ENCODE measurements around the gene IL1RN.

The IL1RN gene

DNA sequence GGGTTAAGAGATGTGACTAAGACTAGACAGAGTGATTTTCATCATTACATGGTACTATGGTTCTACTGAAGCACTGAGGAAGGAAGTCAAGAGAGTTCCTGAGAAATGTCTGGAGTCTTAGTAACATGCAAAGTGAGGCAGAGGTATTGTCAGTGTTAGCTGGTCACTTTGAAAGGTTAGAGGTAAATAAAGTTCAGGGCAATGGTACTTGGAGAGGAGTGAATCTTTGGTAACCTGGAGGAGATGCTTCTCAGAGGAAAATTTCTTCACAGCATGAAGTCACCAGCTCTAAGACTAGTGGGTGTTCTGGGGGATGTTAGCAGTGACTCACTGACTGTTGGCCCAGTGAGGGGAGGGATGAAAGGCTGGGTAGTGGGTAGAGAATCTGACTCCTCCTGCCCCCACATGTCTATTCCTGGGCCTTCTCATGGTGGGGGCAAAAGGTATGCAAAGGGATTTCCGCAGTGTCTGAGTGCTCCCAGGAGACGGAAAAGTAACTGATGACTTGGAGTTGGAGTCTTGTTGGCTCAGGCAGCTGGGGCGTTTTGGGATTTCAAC is 23.3 kb upstream of the IL1RN start:
- no peak for DNase-seq

DNA sequence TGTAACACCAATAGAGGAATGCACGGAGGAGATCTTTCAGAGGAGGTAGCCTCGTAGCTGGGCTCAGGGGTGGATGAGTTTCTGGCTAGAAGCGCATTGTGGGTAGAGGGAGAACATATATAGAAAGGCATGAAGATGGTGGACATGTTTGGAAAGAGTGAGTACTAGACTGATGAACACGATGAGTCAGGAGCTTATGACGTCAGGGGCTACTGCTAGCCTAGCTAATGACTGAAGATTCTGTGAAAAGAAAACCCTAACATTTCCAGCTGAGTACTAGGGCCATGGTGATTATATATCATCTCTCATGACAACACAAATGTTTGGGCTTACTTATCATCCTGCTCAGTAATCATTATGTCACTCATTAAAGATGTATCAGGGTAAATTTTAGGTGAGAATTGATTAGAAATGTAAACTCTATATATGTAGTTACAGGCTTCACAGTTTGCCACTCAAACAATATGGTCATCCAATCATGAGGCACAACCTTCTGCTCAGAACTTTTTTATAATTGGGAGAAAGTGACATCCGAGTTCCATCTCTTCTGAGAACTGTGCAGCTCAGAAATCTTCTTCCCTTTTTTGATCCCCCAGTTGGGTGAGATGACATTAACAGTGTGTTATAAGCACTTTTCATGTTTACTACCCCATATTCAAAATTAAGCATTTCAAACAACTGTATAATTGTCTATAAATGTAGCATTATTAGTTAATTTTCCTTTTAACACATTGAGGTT is 22.2 kb upstream of the IL1RN start:
- DNase-seq: no peak

DNA sequence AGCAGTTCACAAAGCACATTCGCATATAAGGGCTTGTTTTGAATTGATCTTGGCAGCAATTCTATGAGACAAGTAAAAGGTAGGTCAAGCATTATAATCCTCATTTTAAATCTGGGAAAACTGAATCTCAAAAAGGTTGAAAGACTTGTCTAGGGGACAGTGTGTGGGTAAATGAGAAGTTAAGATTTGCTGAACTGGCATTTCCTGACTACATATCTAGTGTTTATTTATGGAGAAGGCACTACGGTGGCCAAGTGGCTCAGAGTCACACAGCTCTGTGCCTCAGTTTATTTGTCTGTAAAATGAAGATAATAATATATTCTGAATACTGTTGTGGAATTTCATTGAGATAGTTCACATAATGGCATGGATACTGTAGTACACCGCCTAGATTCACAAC is 16.3 kb upstream of the IL1RN start:
- no peak for DNase-seq

DNA sequence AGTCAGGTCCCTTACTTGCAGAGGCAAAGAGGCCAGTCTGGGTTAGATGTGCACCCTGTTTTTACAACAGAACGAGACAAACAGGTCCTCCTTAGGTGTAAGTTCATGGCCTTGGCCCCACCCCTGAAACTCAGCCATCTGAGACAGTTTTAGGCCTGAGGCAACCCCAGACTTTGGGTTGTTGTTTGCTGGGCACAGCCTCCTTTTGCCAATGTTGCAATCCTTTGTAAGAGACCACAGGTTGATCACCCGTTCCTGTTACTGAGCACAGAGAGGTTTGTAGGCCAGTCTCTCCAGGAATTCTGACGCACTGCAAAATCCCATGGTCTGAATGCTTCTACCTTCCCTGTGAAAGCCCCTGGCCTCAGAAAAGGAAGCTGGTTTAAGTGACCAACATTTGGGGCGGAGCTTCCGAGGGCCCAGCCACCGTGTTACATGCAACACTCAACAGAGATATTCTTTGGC is 15.5 kb upstream of the IL1RN start:
- DNase-seq: no peak

DNA sequence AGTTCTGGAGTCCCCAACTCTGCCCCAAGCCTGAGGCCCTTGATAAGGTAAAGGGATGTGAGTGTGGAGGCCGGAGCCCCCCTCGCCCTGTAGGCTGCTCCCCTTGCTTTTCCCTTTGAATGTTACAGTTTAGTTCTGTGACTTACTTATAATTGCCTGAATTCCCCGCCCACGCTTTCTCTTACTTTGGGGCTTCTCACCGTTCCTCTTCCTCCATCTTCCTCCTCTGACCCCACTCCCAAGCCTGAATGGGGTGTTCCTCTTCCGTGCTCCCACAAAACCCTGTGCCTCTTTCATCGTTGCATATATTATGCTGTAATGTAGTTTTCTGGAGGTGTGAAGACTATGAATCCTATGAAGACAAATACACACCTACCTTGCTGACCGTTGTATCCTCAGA is 15.0 kb upstream of the IL1RN start:
- DNase-seq: no peak

DNA sequence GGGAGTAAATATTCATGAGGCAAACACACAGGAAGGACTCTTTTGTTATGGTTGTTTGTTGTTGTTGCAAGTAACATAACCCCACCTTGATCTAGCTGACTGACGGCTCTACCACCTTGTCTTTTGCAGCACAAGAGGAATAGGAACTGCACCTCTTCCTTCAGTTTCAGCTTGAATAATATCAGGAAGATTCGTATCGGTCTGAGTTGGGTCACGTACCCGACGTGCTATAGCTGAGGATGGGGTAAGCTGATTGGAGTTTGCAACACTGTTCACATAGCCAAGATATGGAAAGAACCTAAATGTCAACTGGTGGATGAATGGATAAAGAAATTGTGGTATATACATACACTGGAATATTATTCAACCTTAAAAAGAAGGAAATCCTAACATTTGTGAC is 14.5 kb upstream of the IL1RN start:
- DNase-seq: no peak

DNA sequence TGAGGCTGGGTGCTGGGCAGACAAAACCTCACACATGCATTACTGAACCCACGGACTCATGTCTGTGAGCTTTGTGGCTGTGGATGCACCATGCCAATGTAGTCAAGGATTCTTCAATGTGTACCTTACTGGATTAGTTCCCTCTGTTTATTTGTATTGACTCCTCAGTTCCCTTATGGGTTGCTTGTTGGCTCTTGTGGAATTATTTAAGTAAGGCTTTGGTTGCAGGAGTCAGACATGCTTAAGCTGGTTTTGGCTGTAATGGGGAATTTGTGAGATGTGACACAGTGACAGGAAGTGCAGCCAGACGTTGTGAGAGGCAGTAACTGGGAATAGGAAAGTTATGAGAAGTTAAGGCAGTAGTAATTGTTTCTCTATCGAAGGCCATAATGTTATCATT is 13.6 kb upstream of the IL1RN start:
- DNase-seq: no peak

DNA sequence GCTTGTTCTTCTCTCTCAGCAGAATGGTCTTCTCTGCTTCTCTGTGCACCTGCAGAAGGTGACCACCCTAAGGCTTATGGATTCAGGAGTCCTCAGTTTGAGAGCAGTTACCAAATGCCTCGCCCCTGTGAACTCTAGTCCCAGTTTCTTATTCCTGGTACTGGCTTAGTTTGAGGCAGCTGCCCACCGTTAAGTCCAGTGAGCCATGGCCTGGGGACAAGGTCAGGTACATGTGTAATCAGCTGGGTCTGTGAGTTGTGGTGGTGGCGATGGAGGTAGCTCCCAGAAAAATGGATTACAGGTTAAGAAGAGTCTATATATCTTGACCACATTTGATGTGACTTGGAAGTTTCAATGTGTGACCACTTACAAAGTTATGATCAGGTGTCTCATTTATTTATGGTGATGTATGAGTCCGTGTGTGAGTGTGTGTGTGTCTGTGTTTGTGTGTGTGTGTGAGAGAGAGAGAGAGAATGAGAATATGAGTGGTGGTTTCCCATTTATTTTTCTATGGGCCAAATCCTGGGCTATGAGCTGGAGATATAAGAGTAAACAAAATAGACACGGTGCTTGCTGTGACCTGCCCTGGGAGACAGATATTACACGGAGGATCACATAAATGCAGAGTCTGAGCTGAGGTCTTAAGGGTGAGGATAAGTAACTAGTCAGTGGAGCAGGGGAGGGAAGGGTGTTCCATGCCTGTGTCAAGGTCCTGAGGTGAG is 13.0 kb upstream of the IL1RN start:
- DNase-seq: no peak

DNA sequence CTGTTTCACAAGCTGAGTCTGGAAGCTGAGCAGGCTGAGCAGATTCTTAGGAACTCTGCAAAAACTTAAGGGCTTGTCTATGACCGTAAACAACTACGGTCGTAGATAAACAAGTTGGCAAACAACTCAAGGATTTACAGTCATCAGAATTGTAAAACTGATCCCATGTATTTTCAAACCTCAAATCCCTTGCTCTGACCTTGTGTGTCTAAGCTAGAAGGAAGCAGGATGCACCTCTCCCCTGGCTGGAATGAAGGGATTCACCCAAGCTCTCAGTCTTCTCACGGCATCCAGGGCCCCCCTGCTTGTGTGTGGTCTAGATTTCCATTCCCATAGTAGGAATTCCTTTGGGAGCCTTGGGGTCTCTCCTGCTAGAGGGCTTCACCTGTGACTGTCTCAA is 12.4 kb upstream of the IL1RN start:
- DNase-seq: no peak

DNA sequence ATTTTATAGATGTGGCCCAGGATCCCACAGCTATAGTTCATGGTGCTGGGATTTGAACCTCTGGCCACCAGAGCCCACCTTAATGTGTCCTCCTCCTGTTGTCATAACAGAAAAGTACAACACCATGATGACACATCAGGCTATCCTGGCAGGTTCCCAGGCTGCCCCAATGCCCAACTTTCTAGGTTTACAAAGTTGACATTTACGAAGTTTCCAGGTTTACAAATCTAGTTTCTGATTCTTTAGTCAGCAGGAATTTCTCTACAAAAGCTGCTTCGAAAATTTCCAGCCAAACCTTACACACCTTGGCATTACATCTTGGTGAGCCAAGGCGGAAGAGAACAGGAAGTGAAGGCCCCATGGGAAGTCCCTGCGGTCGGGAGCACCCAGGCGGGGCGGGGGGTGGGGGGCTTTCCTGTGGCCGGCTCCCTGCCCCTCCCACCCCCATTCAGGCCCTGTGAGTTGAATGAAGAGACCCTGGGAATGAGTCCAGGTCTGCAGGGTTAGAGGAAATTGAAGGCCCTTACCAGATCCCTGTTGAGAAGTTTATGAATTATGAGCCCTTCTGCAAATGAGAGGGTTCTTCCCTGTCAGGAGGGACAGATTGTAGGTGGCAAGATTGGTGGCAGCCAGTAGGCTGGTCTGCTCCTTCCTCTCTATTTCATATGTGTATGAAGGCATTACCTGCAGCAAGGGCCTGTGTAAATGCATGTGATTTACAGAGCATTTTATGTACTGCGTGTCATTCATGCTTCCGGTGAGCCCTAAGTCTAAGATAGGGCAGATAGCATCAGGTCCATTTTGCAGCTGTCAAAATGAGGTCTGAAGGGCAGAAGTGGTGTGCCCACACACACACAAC is 11.1 kb upstream of the IL1RN start:
- no peak for DNase-seq

DNA sequence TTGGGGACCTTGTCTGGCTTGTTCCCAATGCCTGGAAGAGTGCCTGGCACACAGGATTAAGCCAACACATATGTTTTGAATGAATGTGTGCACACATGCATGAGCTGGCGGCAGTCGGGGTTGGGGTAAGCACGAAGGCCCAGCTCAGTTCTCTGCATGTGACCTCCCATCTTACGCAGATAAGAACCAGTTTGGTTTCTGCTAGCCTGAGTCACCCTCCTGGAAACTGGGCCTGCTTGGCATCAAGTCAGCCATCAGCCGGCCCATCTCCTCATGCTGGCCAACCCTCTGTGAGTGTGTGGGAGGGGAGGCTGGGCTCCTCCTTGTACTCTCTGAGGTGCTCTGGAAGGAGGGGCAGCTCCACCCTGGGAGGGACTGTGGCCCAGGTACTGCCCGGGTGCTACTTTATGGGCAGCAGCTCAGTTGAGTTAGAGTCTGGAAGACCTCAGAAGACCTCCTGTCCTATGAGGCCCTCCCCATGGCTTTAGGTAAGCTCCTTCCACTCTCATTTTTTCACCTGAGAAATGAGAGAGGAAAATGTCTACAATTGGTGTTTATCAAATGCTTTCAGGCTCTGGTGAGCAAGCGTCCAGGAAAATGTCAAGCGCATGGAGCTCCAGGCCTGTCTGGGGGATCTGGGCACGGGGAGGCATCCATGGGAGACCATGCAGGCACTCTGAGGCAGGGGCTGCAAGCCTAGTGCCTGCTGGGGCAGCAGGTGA is 9.7 kb upstream of the IL1RN start:
- no peak for DNase-seq

DNA sequence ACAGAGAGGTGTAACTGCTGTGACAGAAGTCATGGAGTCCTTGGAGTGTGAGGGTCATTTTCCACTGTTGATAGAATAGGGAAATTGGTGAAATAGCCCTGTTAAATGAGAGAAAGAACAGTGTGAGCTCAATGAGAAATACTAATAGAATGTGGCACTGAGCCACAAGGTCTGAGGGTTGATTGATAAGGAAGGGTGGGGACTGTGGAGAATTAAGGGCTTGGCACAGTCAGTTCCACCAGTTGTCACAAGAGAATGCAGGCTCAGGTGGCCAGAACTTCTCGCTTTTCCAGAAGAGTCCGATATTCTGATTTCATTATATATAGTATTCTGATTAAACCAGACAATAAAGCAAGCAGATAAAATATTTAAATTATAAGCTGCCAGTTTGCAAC is 9.1 kb upstream of the IL1RN start:
- DNase-seq: no peak

DNA sequence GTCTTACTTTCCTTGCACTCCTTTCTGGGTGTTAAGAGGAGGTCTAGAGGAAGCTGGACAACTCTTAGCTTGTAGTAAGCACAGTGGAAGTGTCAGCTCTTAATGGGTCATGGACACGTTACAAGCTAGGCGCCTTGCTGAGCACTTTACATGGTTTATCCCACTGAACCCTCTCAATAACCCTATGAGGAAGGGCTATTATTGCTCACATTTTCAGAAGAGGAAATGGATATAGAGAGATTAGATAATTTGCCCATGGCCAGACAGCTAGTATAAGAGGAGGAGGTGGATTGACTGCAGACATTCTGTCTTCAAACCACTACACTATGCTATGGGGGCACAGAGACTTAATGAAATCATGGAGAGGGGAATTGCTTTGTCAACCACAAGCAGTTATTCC is 8.3 kb upstream of the IL1RN start:
- DNase-seq: no peak

DNA sequence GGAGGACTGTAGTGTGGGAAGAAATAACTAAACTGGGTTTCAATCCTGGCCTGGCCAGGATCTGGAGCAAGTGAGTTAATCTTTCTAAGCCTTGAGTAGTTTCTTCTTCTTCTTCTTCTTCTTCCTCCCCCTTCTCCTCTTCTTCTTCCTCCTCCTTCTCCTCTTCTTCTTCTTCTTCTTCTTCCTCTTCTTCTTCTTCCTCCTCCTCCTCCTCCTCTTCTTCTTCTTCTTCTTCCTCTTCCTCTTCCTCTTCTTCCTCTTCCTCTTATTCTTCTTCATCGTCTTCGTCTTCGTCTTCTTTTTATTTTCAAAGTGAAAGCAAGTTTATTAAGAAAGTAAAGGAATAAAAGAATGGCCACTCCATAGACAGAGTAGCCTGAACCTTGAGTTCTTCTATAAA is 6.5 kb upstream of the IL1RN start:
- DNase-seq: no peak

DNA sequence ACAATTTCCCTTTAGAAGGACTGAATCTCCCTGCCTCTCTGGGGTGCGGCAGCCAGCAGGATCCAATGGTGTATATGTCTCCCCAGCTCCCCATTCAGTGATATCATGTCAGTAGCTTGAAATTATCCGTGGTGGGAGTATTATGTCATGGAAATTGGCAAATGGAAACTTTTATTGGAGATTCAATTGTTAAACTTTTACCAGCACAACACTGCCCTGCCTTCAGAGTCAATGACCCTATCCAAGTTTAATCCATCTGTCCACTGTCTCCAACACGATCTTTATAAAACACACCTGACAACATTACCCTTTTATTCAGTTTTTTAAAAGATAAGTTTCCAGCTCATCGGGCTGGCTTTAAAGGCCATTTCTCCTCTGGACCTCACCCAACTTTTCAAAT is 5.0 kb upstream of the IL1RN start:
- DNase-seq: no peak

DNA sequence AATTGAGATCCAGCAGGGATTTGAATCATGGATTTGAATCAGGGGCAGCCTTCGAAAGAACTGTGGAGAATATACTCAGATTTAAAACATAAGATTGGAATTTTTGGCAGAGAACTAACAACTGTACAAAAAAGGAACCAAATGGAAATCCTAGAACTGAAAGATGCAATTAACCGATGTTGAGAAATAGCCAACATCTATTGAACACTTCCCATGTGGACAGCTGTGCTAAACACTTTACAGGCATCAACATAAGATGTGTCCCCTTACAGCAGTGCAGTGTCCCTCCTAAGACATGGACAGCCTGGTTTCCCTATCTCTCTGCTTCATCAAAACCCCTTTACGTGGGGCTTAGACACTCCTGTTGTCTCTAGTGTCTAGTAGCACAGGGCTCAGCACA is 3.7 kb upstream of the IL1RN start:
- no peak for DNase-seq

DNA sequence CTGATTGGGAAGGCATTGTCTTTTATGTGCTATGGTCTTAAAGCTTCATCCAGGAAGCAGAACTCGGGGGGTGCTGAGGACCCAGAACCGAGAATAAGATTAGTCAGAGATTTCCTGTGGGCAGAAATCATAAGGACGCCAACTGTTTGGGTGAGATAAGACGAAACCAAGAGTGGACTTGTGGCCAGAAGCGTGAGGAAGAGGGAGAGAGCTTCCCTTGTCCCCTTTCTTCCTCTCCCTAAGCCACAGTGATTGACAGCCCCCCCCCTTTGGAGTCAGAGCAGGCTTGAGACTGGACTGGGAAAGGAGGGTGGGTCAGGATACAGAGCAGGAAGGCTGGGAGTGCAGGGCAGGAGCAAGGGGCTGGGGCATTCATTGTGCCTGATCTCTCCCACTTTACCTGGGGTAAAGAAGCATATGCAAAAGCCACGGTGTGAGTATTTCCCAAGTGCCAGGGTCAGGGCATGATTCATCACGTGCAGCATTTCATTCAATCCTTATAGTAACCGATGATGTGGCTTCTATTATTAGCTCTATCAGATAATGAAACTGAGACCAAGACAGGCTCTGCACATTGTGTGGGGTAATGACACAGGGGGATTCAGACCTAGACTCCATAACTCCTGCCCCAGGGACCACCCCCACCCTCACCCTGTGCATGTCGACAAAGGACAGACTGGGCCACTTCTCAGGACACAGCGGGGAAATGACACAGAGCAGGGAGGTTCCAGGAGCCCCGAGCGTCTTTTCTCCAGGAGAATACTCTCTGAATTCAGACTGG is 3.0 kb upstream of the IL1RN start:
- no peak for DNase-seq

DNA sequence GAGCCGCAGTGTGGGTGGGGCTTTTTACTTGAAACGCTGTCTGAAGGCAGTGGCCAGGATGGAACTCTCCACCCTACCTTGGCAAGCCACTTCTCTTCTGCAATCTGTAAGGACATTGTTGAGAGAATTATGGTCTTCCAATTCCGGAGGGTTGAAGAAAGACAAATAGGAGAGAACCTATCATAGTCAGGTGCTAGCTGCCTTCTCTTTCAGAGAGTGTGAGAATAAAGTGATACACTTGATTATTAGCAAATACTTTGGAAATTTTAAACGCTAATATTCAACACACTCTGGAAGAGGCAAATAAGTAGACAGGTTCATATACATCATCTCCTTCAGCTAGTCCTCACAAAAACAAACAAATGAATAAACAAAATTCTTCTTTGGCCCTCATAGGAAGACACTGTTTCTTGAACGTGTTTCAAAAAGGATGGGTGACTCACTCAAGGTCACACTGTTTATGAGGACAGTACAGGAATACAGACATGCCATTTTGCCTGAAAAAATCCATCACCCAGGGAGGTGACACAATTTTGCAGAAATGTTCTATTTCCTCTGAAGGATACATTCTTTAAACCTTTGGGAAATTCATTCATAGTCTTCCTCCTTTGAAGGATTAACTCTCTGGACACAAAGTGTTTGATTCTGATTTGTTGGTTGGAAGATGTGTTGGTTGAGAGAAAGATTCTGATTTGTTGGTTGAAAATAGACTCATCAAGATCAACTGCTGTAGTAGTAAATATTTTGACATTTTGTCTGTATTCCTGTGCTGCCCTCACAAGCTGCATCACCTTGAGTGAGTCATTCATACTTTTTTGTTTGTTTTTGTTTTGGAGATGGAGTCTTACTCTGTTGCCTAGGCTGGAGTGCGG is 2.2 kb upstream of the IL1RN start:
- DNase-seq: no peak

DNA sequence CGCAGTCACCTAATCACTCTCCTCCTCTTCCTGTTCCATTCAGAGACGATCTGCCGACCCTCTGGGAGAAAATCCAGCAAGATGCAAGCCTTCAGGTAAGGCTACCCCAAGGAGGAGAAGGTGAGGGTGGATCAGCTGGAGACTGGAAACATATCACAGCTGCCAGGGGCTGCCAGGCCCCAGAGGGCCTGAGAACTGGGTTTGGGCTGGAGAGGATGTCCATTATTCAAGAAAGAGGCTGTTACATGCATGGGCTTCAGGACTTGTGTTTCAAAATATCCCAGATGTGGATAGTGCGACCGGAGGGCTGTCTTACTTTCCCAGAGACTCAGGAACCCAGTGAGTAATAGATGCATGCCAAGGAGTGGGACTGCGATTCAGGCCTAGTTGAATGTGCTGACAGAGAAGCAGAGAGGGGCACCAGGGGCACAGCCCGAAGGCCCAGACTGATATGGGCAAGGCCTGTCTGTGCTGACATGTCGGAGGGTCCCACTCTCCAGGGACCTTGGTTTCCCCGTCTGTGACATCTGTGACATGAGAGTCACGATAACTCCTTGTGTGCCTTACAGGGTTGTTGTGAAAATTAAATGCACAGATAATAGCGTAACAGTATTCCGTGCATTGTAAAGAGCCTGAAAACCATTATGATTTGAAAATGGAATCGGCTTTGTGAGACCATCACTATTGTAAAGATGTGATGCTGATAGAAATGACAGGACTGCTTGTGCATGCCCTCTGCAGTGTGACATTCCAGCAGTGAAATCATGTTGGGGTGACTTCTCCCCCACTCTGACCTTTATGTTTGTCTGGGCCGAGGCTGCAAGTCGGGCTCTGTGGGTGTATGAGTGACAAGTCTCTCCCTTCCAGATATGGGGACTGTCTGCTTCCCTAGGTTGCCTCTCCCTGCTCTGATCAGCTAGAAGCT is 510 bp downstream of the IL1RN start:
- DNase-seq: no peak

All from NCI-H1105 treated with DMSO at 0.1 percent for 48 hours (cell line).